ENCODE measurements around the gene ANKRD27.
"Not testable (repeated sequence)": the region's sequence is repeated elsewhere in the genome, so short reads cannot be mapped to it uniquely, and the experiment has no call there.

The ANKRD27 gene

GRCh38 chr19:32674931-32675719 lies at the start of gene ANKRD27:
Gene ANKRD27, minus strand, starts transcription at chr19:32675180. Its CDS starts 16,165 bp downstream, at chr19:32659015.
- DNase-seq (ENCODE audit: low spot score), result peak; percentile 98
- peak; percentile 70 for FAIRE-seq

GRCh38 chr19:32720936-32721250 lies 45.9 kb upstream of the ANKRD27 start:
- FAIRE-seq (no peak), DNase-seq (ENCODE audit: low spot score) (no peak)

- no peak for FAIRE-seq
- DNase-seq (ENCODE audit: low spot score), result no peak
Measured at GRCh38 chr19:32720216-32720935, 45.4 kb upstream of the ANKRD27 start.

GRCh38 chr19:32719611-32720059 lies 44.7 kb upstream of the ANKRD27 start, which contains the start of gene TDRD12:
Gene TDRD12, plus strand, starts transcription at chr19:32719767. Its CDS starts 306 bp downstream, at chr19:32720073.
- DNase-seq (ENCODE audit: low spot score) (no peak), FAIRE-seq (no peak)

- DNase-seq (ENCODE audit: low spot score), result no peak
- no peak for FAIRE-seq
Measured at GRCh38 chr19:32718286-32718685, 43.3 kb upstream of the ANKRD27 start.

- DNase-seq (ENCODE audit: low spot score) (no peak), FAIRE-seq (no peak)
Measured at GRCh38 chr19:32717496-32717895, 42.5 kb upstream of the ANKRD27 start.

- FAIRE-seq; DNase-seq (ENCODE audit: low spot score): not testable (repeated sequence)
Measured at GRCh38 chr19:32716203-32716602, 41.2 kb upstream of the ANKRD27 start.

GRCh38 chr19:32711747-32712146 lies 36.8 kb upstream of the ANKRD27 start:
- no peak for FAIRE-seq
- no peak for DNase-seq (ENCODE audit: low spot score)

- DNase-seq (ENCODE audit: low spot score) (no peak), FAIRE-seq (no peak)
Measured at GRCh38 chr19:32709032-32709431, 34.1 kb upstream of the ANKRD27 start.

GRCh38 chr19:32708457-32708856 lies 33.5 kb upstream of the ANKRD27 start:
- no peak for DNase-seq (ENCODE audit: low spot score)
- FAIRE-seq, result no peak

GRCh38 chr19:32704006-32704405 lies 29.0 kb upstream of the ANKRD27 start:
- not testable (repeated sequence) for DNase-seq (ENCODE audit: low spot score); FAIRE-seq

GRCh38 chr19:32702010-32702409 lies 27.0 kb upstream of the ANKRD27 start:
- DNase-seq (ENCODE audit: low spot score) (no peak), FAIRE-seq (no peak)

GRCh38 chr19:32700129-32700528 lies 25.1 kb upstream of the ANKRD27 start:
- DNase-seq (ENCODE audit: low spot score); FAIRE-seq: not testable (repeated sequence)

- FAIRE-seq; DNase-seq (ENCODE audit: low spot score): not testable (repeated sequence)
Measured at GRCh38 chr19:32696771-32697170, 21.8 kb upstream of the ANKRD27 start.

GRCh38 chr19:32695506-32695905 lies 20.5 kb upstream of the ANKRD27 start:
- not testable (repeated sequence) for FAIRE-seq; DNase-seq (ENCODE audit: low spot score)

GRCh38 chr19:32694851-32695250 lies 19.9 kb upstream of the ANKRD27 start:
- FAIRE-seq; DNase-seq (ENCODE audit: low spot score): not testable (repeated sequence)

GRCh38 chr19:32694316-32694715 lies 19.3 kb upstream of the ANKRD27 start:
- FAIRE-seq, result not testable (repeated sequence)

GRCh38 chr19:32693151-32694108 lies 18.4 kb upstream of the ANKRD27 start:
- not testable (repeated sequence) for FAIRE-seq; DNase-seq (ENCODE audit: low spot score)

More at GRCh38 chr19:32694316-32694715, 19.3 kb upstream of the ANKRD27 start:
- not testable (repeated sequence) for DNase-seq (ENCODE audit: low spot score)

GRCh38 chr19:32692727-32693061 lies 17.7 kb upstream of the ANKRD27 start:
- DNase-seq (ENCODE audit: low spot score), result no peak
- no peak for FAIRE-seq

GRCh38 chr19:32691952-32692726 lies 17.2 kb upstream of the ANKRD27 start:
- no peak for FAIRE-seq

More at GRCh38 chr19:32691952-32692726, 17.2 kb upstream of the ANKRD27 start:
- DNase-seq (ENCODE audit: low spot score), result peak; percentile 48

Measured in urothelium cell line (cell line).